Posterior vena cava (tissue), 2 donors: Measurements from ENCODE around the gene ACE2. TPM values are rescaled to one million over a fixed set of nuclear protein-coding genes. Genes with fewer than 3 reads are reported as not detected.
A peak's percentile ranks its signal among the peaks of the same experiment; 100 is the strongest.
"Not testable (repeated sequence)": the region's sequence is repeated elsewhere in the genome, so short reads cannot be mapped to it uniquely, and the experiment has no call there.

Experiments used
- DNase-seq: peaks from one replicate; pipeline ENCODE4 v3.0.0-alpha.2; 2020; ENCODE audit warnings: low spot score
- intact Hi-C, 2 donors: fragments of 100-400 bp; cut with DNase I; formaldehyde crosslinking; loops; one replicate each; pipeline versions ENCODE4 v1.14.1 to v1.14.2; 2022 to 2023
- long read RNA-seq, 2 donors: library from polyadenylated mRNA; unstranded; transcript quantifications; one replicate each; pipeline ENCODE4 v2.0.0, GENCODE V29; 2020 to 2021
- total RNA-seq, 2 donors: library from RNA; stranded (reverse); fragmentation: NEBNext Ultra II Directional; extraction: Animal tissue kit (Norgen Biotek cat#: 25700); gene quantifications; one replicate each; pipeline ENCODE4 v1.2.1, GENCODE V29; 2021
- donor health status: DM: yes; HTN: yes; CAD: no.
- donor health status: DM: yes; HTN: yes; CAD: no.

ACE2 gene
- total RNA-seq, result 1 to 10 TPM; 1.0 to 1.6 TPM
- long read RNA-seq, donor 1, result 0 reads
- long read RNA-seq, donor 2, partial matches to known transcripts, result 1 of 1 reads
- long read RNA-seq, donor 2, other reads (novel, unspliced or antisense), result 0 of 1 reads

DNA sequence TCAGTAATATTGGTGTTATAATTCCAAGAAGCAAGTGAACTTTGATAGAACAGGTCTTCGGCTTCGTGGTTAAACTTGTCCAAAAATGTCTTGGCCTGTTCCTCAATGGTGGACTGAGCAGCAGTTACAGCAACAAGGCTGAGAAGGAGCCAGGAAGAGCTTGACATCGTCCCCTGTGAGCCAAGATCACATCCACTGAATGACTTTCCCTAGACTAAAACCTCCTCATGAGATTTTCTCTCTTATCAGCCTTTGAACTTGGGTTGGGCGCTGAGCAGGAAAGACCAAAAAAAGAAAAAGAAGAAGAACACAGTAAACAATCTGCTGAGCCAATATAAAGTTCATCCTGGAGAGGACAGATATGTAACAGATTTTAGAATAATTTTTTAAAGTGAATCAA is at the start of gene ACE2:
TSS of gene ACE2 (minus strand) at position 216 of the 400 bp plus-strand sequence. CDS start at position 167, 49 bp downstream.
- intact Hi-C loops, result no loop called here
- DNase-seq, result no peak

DNA sequence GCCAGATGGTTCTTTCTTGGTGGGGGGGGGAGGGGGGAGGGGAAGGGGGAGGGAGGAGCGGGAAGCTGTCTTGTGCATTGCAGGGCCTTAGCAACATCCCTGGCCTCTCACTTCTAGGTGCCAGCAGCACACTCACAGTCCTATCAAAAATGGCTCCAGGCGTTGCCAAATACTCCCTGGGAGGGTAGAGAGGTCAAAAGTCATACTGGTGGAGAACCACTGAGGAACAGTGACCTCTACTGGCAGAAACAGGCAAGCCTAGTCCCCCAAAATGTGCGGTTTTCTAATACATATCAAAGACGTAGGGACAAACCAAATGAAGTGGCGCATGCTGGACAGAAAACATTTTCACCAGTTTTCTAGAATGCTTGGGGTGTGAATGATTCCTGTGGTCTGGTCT is 46.8 kb upstream of the ACE2 start:
- DNase-seq, intact Hi-C loops: not testable (repeated sequence)

- no peak for DNase-seq
These were observed 45.8 kb upstream of the ACE2 start for GRCh38 chrX:15646543-15646942.

DNA sequence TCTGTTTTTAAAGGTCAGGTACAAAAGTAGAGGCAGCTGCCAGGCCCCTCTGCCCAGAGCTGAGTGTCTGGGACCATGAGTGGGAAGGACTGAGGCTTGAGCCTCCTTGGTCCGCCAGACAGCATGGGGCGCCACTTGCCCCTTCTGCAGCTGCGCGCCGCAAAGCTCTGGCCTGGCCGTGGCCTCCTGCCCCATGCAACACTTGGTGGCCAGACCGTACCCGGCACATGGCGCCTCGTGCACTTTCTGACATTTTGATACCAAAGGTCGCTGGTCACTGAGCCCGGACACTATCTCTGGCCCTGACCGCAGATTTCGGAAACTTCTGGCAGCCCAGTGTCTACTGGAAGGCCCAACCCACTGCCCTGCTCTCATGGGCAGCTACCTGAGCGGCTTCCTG is 45.3 kb upstream of the ACE2 start:
- intact Hi-C loops, result no loop called here
- no peak for DNase-seq

More at GRCh38 chrX:15646543-15646942, 45.8 kb upstream of the ACE2 start:
- intact Hi-C loops, result no loop called here

- intact Hi-C loops, result no loop called here
- DNase-seq, result no peak
These were observed 44.5 kb upstream of the ACE2 start for GRCh38 chrX:15645266-15645665.

GRCh38 chrX:15644560-15644872 is 43.8 kb upstream of the ACE2 start:
- no peak for DNase-seq
- intact Hi-C loops, result no loop called here

GRCh38 chrX:15643786-15644559 is 43.2 kb upstream of the ACE2 start:
- intact Hi-C loops, result no loop called here
- DNase-seq, result no peak

DNA sequence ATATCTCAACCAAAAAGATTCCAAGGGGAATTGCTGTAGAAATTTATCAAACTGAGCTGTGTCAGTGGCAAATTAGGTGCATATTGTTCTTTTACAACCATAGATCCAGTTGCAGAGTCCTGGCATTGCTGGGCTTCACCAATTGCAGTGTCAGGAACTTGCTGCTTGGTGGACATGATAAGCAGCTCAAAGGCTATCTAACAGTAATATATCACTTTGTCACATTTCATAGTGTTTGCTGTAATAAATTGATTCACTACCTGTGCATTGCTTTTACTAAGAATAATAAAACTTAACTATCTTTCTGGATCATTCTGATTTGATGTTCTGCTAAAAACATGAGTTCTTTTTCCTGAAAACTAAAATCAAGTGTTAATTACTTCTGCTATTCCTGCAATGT is 30.9 kb upstream of the ACE2 start:
- no peak for DNase-seq
- intact Hi-C loops, result no loop called here

- intact Hi-C loops, result no loop called here
- DNase-seq, result no peak
These were observed 22.3 kb upstream of the ACE2 start for GRCh38 chrX:15623054-15623453.

- intact Hi-C loops, result loop anchor here in 1 of 2 donors (5.0 kb wide), 1 partner anchor 1372 kb away; no protein-coding TSS in a partner anchor
These were observed 18.4 kb upstream of the ACE2 start for GRCh38 chrX:15619053-15619755.

GRCh38 chrX:15617111-15617510 is 16.4 kb upstream of the ACE2 start:
- intact Hi-C loops, result loop anchor here in 1 of 2 donors (5.0 kb wide), 1 partner anchor 1370 kb away; no protein-coding TSS in a partner anchor
- DNase-seq, result peak; percentile 38

More at GRCh38 chrX:15619053-15619755, 18.4 kb upstream of the ACE2 start:
- no peak for DNase-seq

DNA sequence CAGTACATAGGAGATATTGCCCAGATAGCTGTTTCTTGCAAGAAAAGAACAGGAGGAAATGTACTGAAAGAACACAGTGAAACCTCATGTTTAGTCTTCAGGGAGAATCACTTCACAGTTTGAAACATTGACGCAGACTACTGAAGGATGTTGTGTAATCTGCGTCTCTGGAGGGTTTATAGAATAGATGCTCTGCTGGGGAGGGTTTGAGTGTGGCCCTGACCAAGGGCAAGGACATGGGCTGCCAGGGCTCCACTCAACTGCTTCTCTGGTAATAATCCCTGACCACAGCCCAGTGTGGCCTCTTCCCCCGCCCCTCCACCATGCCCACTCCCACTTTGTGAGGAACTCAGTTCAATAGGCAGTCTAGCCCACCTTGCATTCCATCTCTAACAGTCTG is 15.8 kb upstream of the ACE2 start:
- intact Hi-C loops, result loop anchor here in 1 of 2 donors (5.0 kb wide), 1 partner anchor 1369 kb away; no protein-coding TSS in a partner anchor
- peak; percentile 56 for DNase-seq

DNA sequence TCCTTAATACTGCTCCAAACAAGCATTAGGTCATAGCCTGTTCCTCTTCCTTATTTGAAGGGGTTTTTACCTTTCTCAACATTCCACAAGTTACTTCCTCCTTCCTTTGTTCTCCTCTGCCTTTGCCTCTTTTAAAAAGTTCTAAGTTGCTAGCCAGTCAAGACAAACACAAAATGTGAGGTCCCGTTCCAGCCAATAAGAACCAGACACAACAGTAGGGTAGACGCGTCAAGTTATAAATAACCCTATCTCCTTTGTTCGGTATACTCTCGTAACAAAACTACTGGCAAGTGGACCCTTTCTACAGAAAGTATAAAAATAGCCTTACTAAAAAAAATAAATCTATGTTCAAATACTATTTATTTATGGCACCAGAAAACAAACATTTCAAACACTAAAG is 6.3 kb upstream of the ACE2 start:
- DNase-seq, result no peak
- intact Hi-C loops, result no loop called here

DNA sequence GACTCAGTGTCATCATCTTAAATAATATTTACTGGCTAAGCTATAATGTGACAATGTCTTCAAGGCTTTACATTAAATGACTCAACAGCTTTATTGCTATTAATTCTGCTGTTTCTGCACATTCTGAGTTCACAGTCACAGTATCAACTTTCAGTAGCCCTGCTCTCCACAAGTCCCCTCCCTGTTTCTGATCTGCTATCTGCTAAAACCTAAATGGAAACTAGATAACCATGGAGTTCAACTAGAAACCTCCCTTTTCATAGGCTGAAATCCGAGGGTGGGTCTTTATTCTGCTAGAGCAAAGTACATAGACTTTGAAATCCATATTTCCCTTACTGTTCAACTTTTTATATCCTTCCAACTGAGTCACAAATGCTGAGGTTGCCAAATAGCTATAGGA is 5.4 kb upstream of the ACE2 start:
- intact Hi-C loops, result no loop called here
- DNase-seq, result no peak

GRCh38 chrX:15605226-15605625 is 4.5 kb upstream of the ACE2 start:
- intact Hi-C loops, result no loop called here
- DNase-seq, result no peak

DNA sequence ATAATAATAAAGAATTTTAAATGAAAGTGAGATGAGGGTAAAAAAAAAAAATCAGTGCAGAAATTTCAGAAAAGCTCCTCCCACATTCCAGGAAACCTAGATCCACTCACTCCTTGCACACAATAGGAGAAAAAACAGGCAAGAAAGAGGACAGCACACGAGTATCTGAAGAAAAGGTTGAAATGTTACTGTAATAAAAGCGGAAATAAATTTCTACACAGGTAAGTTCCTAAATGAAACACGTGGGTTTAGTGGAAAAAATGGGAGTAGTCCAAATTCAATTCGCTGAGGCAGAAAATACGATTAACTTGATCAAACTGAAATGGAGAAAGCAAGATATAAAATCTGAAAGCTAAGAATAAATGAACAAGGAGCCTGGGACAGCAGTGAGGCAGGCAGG is 2.0 kb upstream of the ACE2 start:
- intact Hi-C loops, result no loop called here
- DNase-seq, result no peak

DNA sequence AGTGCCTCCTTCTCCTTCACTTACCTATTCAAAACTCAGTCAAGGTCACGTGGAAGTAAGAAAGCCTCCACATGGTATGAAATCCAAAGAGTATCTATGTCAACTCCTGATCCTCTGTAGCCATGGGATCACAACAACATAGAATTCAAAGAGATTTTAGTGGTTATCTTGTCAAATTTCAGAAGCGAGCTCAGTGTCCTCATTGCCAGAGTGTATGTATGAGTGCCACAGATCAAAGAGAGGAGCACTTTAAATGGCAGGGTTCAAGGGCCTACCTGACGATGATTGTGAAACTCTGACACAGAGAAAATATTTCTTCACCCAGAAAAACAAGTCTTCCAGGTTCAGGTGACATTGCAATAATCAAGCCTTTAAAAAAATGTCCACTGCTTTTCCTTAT is 1.2 kb upstream of the ACE2 start:
- DNase-seq, result no peak
- intact Hi-C loops, result no loop called here

GRCh38 chrX:15600049-15600448 is 711 bp downstream of the ACE2 start:
- intact Hi-C loops, result no loop called here
- no peak for DNase-seq

GRCh38 chrX:15599461-15599860 is 1.3 kb downstream of the ACE2 start:
- intact Hi-C loops, result no loop called here
- no peak for DNase-seq

DNA sequence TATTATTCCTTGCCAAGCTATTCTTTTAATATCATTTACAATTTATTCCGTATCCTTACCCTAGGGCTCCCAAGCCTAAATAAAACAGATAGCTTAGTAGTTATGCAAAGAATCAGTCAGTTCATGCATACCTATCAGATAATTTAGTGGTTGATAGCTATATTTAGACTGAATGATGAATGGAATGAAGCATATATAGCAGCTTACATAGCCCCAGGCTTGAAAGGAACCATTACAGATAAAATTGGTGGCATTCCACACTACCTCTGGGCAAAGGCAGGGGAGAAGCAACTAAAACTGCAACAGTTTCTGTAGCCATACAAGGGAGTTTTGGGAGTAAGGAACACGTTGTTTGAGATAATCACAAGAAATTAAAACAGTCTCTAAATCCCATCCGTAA is 2.7 kb downstream of the ACE2 start:
- DNase-seq, result no peak
- intact Hi-C loops, result no loop called here

DNA sequence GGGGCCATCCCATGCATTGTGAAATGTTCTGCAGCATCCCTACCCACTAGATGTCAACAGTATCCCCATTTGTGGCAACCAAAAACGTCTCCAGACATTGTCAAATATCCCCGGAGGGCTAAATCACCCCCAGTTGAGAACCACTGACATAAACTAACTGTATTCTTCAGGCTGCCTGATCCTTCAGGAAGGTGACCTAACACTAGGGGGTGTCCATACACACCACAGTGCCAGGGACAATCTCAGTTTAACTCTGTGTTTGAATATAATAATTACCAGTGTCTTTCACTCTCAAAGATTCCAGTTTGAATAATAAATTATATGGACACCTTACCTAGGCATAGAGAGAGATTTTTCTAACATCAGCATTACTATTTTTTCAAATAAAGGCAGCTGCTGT is 6.4 kb downstream of the ACE2 start:
- DNase-seq, result no peak
- intact Hi-C loops, result no loop called here
